Mucosa of gallbladder (tissue), 1 donor: ENCODE measurements around the gene ELN. TPM values are rescaled to one million over a fixed set of nuclear protein-coding genes. Genes with fewer than 3 reads are reported as not detected.

Source experiments
- DNase-seq: peaks from one replicate; pipeline ENCODE4 v3.0.0-alpha.2; 2020; ENCODE audit warnings: low spot score
- total RNA-seq: library from RNA; stranded (reverse); gene quantifications from one replicate; pipeline ENCODE4 v1.2.1, GENCODE V29; 2021
- donor health status: DM: no; HTN: no; CAD: no.

Gene ELN
- total RNA-seq, 1 donor from 2014 or later: 70.3 TPM

DNA sequence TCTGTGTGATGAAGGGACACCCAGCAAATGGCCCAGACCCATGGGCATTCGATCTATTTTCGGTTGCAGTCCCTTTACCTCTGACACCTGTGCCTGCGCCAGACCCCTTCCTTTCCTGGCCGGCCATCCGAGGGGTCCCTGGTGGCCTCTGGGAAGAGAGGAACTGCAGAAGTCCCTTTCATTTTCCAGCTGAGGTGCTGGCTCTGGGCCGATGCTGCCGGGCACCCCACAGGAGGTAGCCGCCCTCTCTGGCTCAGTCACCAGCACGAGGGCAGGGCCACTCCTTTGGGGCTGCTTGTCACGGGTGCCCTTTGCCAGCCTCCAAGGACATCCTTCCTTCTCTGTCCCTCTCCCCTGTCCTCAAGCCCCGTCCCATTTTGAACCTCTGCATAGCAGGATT lies 4.2 kb upstream of the ELN start:
- no peak for DNase-seq

DNA sequence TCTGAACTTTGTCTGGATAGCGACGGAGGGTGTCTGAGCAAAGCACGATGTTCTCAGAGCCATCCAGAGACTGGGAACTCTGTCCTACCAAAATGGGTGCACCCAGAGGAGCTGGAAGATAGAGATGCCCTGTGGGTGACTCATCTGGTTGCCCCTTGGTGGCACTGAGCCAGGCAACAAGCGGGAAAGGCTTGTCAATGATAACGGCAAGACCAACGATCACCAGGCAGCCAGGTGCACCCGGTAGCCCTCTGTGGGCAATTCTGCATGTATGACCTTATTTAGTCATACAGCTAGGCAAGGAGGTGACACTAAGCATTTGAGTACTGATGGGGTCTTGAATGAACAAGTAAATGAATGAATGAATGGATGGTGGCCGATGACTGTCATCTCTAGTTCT lies 2.8 kb upstream of the ELN start:
- no peak for DNase-seq

- no peak for DNase-seq
Measured at GRCh38 chr7:74025730-74026129, 2.2 kb upstream of the ELN start.

GRCh38 chr7:74026406-74026902 lies 1.5 kb upstream of the ELN start:
- no peak for DNase-seq

DNA sequence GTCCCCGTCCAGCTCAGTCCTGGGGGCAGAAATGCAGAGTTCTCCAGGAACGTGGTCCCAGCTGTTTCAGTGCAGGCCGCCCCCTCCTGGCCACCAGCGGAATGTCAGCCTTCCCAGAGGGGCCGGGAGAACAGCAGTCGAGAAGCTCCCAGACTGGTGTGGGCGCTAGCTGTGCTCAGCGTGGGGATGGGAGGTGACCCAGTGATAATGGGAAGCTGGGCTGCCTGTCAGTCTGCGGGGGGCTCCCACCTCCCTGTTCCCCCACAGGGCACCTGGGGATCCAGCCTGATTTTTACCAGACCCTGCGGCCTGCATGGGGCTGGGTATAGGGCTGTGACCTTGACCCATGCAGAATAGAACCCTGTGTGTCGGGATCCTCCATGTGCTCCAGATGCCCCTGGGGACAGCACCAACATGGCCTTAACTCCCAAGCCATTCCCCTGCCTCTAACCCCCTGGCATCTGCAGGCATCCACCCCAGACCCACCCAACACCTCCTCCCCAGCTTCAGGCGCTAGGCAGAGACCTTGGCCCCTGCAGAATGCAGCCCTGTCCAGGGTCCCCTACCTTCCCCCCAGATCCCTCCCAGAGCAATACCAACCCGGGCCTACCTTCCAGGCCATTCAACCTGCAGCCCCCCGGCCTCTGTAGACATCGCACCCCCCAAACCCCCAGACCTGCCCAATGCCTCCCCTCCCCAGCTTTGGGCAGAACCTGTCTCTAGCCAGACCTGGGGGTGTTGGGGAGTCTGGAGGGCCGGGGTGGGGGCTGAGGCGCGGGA lies 880 bp upstream of the ELN start:
- peak; percentile 79 for DNase-seq

DNA sequence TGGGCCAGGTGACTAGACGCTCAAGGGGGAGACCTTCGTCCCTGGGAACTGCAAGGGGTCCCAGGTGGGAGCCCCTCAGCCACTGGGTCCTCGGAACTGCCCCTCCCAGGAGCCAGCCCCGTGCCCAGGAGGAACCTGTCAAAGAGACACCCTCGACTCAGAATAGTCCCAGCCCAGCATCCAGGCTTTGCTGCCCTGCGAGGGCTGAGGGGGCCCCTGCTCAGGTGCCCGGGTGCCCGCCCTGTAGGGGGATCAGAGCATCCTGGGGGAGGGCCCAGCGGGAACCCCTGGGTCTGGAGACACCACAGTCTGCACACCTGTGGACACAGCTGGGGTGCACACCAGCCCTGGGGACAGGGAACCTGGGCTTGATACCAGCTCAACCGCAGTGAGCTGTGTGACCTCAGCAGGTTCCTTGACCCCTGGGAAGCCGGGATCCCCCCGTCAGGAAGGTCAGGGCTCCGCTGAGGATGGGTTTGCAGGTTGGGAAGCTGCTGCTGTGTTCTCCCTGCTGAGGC lies 407 bp downstream of the ELN start:
- DNase-seq: no peak

GRCh38 chr7:74029089-74029785 lies 1.3 kb downstream of the ELN start:
- DNase-seq: no peak

- no peak for DNase-seq
Measured at GRCh38 chr7:74029991-74030415, 2.0 kb downstream of the ELN start.

DNA sequence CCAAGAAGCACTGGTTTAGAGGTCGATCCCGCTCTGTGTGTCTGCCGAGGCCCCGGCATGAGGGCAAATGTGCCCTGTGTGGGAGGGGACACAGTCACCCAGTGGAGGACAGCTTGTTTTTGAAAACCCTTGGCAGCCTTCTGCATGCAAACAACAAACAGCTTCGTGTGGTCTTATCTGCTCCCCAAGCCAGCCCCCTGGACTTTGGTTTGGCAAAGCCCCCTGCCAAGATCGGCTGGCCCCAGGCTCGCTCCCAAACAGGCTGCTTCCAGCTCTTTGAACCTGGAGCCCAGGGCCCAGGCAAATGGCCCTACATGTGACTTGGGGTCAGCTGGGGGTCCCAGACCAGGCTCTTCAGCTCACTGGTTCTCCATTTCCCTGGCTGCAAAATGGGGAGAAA lies 2.9 kb downstream of the ELN start:
- no peak for DNase-seq

- no peak for DNase-seq
Measured at GRCh38 chr7:74031403-74032190, 3.6 kb downstream of the ELN start.

GRCh38 chr7:74032191-74032490 lies 4.2 kb downstream of the ELN start:
- peak; percentile 54 for DNase-seq

GRCh38 chr7:74032624-74033371 lies 4.8 kb downstream of the ELN start:
- no peak for DNase-seq

DNA sequence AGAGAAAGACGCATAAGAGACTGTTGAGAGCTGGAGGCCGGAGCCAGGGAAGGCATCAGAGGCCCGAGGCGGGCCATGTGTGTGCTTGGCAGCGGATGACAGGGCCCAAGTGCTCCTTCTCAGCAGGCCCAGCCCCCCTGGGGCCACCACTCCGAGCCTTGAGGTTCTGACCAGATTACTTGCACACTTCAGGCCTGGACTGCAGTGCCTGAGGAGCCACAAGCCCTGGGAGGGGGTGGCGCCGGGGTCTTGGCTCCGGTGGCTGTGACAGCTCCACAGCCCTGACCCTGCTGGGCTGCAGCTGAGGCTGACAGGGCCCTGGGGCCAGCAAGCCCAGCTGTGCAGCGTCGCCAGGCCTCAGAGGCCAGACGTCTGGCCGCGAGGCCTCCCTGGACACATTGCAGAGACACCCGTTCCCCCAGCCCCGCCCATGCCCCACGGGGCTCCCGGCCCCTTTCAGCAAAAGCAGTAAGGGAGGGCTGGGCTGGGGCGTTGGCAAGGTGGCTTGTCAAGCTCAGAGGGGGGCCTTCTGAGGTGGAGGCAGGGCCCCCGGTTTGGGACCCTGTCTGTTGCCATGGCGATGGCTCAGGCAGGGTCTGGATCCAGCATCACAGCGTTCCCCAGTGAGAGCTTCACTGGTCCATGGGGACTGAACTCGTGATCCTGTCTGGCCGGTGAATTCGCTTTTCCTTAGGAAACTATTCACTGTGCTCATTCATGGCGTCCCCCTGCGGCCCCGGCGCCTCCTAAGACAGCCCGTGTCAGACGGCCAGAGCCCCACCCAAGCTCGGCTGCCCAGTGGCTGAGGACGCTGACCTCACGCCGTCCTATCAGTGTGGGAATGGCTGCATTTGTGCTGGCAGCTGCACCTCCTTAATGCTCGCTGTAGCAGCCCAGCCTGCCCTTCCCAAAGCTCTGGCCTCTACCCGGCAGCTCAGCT lies 5.7 kb downstream of the ELN start:
- DNase-seq: peak; percentile 55

DNA sequence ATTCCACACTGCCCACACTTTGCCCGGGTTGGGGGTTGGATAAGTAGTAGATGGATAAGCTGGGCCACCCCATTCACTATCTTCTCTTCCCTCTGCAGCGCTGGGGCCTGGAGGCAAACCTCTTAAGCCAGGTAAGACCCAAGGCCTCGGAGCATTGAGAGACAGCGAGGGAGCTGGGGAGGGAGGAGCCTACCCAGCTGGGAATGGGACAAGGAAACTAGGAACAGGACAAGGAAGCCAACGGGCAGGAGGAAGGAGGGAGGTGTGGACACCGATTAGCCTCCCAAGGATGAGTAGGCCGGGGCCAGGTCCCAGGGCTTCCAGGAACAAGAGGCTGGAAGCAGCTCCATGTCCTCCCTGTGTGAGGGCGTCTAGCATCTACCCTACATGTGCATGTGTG lies 9.6 kb downstream of the ELN start:
- no peak for DNase-seq

DNA sequence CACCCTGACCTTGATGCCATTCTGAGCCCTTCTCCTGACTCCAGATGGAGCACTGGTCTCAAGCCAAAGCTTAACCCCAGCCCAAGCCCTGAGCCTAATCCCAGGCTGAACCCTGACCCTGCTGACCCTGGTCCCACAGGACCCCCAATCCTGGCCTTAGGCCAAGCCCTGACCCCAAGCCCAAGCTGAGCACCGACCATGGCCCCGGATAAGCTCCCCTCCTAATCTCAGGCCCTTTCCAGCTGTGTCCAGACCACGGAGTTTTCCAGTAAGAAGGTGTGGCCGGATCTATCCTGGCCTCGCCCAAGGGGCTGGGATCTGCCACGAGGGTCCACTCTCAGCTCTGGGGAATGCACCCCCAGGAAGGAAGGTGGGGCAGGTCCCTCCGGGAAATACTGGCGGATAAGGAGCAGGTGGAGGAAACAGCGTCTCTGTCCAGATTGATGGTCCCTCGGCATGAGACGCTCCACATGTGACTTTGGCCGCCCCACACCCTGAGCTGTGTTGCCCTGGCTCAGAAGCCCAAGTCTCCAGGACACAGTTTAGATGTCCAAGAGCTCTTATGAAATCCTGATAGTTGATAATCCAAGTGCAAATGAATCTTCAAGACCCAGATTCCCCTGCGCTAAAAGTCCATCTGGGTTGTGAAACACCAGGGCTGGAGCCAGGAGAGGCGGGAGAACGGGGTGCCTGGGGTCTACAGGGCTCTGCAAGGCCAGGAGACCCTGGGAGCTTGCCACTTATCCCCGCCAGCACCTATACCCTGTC lies 10.4 kb downstream of the ELN start:
- DNase-seq: no peak

GRCh38 chr7:74039337-74039736 lies 11.4 kb downstream of the ELN start:
- no peak for DNase-seq

DNA sequence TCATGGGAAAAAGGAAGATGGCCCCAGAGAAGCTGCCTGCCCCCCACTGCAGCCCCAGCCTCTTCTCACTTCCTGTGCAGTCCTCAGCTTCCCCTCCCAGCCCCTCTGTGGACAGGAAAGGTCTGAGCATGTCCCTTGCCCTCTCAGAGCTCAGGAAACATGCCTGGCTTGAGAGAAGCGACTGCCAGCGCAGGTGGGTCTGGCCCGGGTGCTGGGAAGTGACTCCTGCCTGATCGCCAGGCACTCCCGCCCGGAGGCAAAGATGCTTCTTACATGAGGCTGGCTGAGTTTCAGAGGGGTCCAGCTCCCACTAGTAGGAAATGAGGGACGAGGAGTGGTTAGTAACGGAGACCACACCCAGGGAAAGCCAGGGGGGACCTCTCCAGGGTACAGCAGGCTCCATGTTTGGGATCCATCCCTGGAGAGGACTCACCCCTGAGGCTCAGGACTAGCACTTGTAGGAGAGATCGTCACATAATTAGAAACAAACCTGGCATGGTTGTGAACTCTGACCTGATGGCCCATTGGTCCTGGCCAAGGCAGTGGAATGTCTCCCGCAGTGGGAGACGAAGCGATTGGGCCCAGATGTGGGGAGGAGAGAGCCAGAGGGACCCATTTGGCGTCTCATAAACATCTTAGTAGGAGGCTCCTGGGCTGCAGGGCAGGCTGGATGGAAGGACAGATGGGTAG lies 12.3 kb downstream of the ELN start:
- DNase-seq: no peak

GRCh38 chr7:74040791-74041520 lies 13.0 kb downstream of the ELN start:
- DNase-seq: no peak
